Measurements from ENCODE around the gene FKBP5. TPM values are rescaled to one million over a fixed set of nuclear protein-coding genes. Genes with fewer than 3 reads are reported as not detected.

FKBP5 gene
- total RNA-seq, 3 donors from 2014 or later (not counting 1 experiment from before 2014, with no cell fraction given), result 15.5 to 30.2 (median 27.3) TPM

DNA sequence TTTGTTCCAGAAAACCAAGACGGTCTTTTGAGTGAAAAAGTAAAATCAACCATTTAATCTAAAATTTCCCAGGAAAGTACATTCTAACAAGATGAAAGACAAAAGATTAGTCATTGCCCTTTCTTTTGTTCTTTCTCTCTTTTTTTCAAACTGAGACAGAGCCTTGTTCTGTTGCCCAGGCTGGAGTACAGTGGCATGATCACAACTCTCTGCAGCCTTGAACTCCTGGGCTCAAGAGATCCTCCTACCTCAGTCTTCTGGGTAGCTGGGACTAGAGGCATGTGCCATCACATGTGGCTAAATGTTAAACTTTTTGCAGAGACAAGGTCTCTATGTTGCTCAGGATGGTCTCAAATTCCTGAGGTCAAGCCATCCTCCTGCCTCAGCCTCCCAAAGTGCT lies 75.0 kb downstream of the FKBP5 start:
- Mint-ChIP-seq H3K9me3 (no peaks in the 10 kb centered on the region), H3K36me3 (no peaks in the 10 kb centered on the region), H3K4me1 (peaks cover 10 to 11% of the 10 kb centered on the region in 2 donors), H3K27me3 (ENCODE audit: low read depth in 2 of 2) (no peaks in the 10 kb centered on the region), H3K27ac (no peak overlapping the region), H3K4me3 (no peak overlapping the region)
- WGBS (ENCODE audit: insufficient coverage), result 86% methylated on average over 1 of the region's 1 CpG
- H3K4me3 ChIP-seq (ENCODE audit: low read length), result no peak overlapping the region
- no peak overlapping the region for H3K27ac ChIP-seq (ENCODE audit: low read length)
- TF ChIP-seq, protein P1, sequence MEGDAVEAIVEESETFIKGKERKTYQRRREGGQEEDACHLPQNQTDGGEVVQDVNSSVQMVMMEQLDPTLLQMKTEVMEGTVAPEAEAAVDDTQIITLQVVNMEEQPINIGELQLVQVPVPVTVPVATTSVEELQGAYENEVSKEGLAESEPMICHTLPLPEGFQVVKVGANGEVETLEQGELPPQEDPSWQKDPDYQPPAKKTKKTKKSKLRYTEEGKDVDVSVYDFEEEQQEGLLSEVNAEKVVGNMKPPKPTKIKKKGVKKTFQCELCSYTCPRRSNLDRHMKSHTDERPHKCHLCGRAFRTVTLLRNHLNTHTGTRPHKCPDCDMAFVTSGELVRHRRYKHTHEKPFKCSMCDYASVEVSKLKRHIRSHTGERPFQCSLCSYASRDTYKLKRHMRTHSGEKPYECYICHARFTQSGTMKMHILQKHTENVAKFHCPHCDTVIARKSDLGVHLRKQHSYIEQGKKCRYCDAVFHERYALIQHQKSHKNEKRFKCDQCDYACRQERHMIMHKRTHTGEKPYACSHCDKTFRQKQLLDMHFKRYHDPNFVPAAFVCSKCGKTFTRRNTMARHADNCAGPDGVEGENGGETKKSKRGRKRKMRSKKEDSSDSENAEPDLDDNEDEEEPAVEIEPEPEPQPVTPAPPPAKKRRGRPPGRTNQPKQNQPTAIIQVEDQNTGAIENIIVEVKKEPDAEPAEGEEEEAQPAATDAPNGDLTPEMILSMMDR (IDR thresholded peaks at IDR 0.05), result no peak
- H3K36me3 ChIP-seq (ENCODE audit: control insufficient read depth, insufficient read depth, low read length), result peaks cover 13% of the 10 kb centered on the region
- ATAC-seq, result no peak
- no peaks in the 10 kb centered on the region for H3K27me3 ChIP-seq (ENCODE audit: control insufficient read depth, insufficient read depth, low read length)
- no peak for DNase-seq
- intact Hi-C loops (cut with micrococcal nuclease), result no loop called here
- peaks cover 2% of the 10 kb centered on the region for H3K4me1 ChIP-seq (ENCODE audit: control insufficient read depth, insufficient read depth, low read length)
- no peaks in the 10 kb centered on the region for H3K9me3 ChIP-seq (ENCODE audit: control insufficient read depth, insufficient read depth, low read length)

DNA sequence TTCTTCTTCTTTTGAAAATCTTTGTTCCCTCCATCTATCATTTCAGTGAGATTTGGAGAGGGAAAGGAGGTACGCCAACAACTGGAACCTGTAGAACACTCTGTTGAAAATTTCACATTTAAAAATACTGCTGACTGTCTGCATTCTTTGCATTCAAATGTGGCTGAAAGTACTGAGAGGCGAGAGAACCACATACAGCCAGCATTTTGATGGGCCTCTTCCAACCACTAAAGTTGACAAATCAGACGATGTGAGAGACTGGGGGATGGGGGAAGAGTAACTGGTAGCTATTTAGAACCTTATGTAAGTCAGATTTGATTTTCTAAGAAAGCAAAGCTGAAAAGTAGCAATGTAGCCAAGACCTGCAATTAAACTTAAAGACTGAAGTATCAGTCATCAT lies 77.5 kb downstream of the FKBP5 start:
- peaks cover 10 to 11% of the 10 kb centered on the region in 2 donors for H3K4me1 Mint-ChIP-seq
- H3K36me3 Mint-ChIP-seq, result no peaks in the 10 kb centered on the region
- H3K36me3 ChIP-seq (ENCODE audit: control insufficient read depth, insufficient read depth, low read length), result peaks cover 7% of the 10 kb centered on the region
- intact Hi-C loops (cut with micrococcal nuclease), result no loop called here
- peak overlapping the region; percentile 4 to 49 for H3K27ac Mint-ChIP-seq
- 27% methylated on average over 3 of the region's 3 CpGs for WGBS (ENCODE audit: insufficient coverage)
- H3K27ac ChIP-seq (ENCODE audit: low read length), result no peak overlapping the region
- DNase-seq (peak in 1 of 2 donors; percentile 67), ATAC-seq (peak; percentile 82 to 89 (median 88))
- H3K4me3 ChIP-seq (ENCODE audit: low read length), result no peak overlapping the region
- H3K27me3 Mint-ChIP-seq (ENCODE audit: low read depth in 2 of 2), result no peaks in the 10 kb centered on the region
- TF ChIP-seq, protein P1 (IDR thresholded peaks at IDR 0.05), result no peak
- no peaks in the 10 kb centered on the region for H3K27me3 ChIP-seq (ENCODE audit: control insufficient read depth, insufficient read depth, low read length)
- no peaks in the 10 kb centered on the region for H3K9me3 ChIP-seq (ENCODE audit: control insufficient read depth, insufficient read depth, low read length)
- H3K4me3 Mint-ChIP-seq, result no peak overlapping the region
- peaks cover 2% of the 10 kb centered on the region for H3K4me1 ChIP-seq (ENCODE audit: control insufficient read depth, insufficient read depth, low read length)
- no peaks in the 10 kb centered on the region for H3K9me3 Mint-ChIP-seq

DNA sequence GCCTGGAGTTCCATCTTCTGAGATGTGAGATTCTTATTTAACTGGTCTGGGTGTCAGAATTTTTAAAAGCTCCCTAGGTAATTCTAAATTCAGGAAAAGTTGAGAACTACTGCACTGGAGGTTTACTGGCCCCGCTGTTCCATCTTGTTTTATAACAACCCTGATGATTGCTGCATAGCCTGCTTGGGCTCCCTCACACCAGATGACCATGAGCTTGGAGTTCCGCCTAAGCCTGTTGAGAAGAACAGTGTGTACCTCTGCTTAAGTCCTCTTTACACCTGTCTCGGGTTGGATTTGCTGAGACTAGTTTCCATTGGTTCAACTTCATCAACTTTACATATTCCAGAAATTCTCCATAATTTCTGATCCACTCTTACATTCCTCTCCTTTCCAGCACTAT lies 77.9 kb downstream of the FKBP5 start:
- peaks cover 2% of the 10 kb centered on the region for H3K4me1 ChIP-seq (ENCODE audit: control insufficient read depth, insufficient read depth, low read length)
- H3K27me3 ChIP-seq (ENCODE audit: control insufficient read depth, insufficient read depth, low read length), result no peaks in the 10 kb centered on the region
- H3K4me3 ChIP-seq (ENCODE audit: low read length), result no peak overlapping the region
- peaks cover 7% of the 10 kb centered on the region for H3K36me3 ChIP-seq (ENCODE audit: control insufficient read depth, insufficient read depth, low read length)
- no peaks in the 10 kb centered on the region for H3K9me3 ChIP-seq (ENCODE audit: control insufficient read depth, insufficient read depth, low read length)
- Mint-ChIP-seq H3K27ac (peak overlapping the region; percentile 4 to 49), H3K36me3 (no peaks in the 10 kb centered on the region), H3K9me3 (no peaks in the 10 kb centered on the region), H3K4me3 (no peak overlapping the region), H3K27me3 (ENCODE audit: low read depth in 2 of 2) (no peaks in the 10 kb centered on the region), H3K4me1 (peaks cover 10 to 15% of the 10 kb centered on the region in 2 donors)
- ATAC-seq (no peak), DNase-seq (no peak)
- intact Hi-C loops (cut with micrococcal nuclease), result no loop called here
- TF ChIP-seq, protein P1 (IDR thresholded peaks at IDR 0.05), result no peak
- no peak overlapping the region for H3K27ac ChIP-seq (ENCODE audit: low read length)
- WGBS (ENCODE audit: insufficient coverage), result 98% methylated on average over 3 of the region's 3 CpGs

DNA sequence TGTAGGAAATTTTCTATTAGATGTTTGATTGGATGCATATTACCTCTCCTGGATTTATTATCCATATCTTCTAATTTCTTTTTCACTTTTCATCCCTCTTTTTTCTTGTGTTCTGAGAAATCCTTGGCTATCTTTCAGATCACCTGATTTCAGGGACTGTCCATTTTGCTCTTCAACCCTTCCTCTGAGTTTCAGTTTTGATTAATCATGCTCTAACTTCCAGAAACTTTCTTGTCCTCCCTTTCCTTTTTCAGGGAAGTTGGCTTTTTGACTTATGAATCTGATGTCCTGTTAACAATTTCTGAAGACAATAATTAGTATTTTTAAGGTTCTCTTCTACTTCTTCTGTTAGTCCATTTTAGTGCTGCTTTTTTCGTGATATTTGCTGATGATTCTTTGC lies 79.1 kb downstream of the FKBP5 start:
- no peak for DNase-seq
- H3K36me3 Mint-ChIP-seq, result no peaks in the 10 kb centered on the region
- H3K27ac Mint-ChIP-seq, result no peak overlapping the region

More for the DNA sequence above, 79.1 kb downstream of the FKBP5 start:
- Histone ChIP-seq H3K36me3 (ENCODE audit: control insufficient read depth, insufficient read depth, low read length) (peaks cover 7% of the 10 kb centered on the region), H3K4me1 (ENCODE audit: control insufficient read depth, insufficient read depth, low read length) (peaks cover 2% of the 10 kb centered on the region), H3K4me3 (ENCODE audit: low read length) (no peak overlapping the region), H3K9me3 (ENCODE audit: control insufficient read depth, insufficient read depth, low read length) (no peaks in the 10 kb centered on the region), H3K27ac (ENCODE audit: low read length) (no peak overlapping the region), H3K27me3 (ENCODE audit: control insufficient read depth, insufficient read depth, low read length) (no peaks in the 10 kb centered on the region)
- H3K9me3 Mint-ChIP-seq, result no peaks in the 10 kb centered on the region
- H3K4me3 Mint-ChIP-seq, result no peak overlapping the region
- no peak for ATAC-seq
- TF ChIP-seq, protein P1 (IDR thresholded peaks at IDR 0.05), result no peak
- H3K27me3 Mint-ChIP-seq (ENCODE audit: low read depth in 2 of 2), result no peaks in the 10 kb centered on the region
- peaks cover 10 to 17% of the 10 kb centered on the region in 2 donors for H3K4me1 Mint-ChIP-seq
- WGBS (ENCODE audit: insufficient coverage), result 100% methylated on average over 1 of the region's 1 CpG
- intact Hi-C loops (cut with micrococcal nuclease), result no loop called here
